SJCRH30 (cell line): Measurements from ENCODE around the gene PTPN12. TPM values are rescaled to one million over a fixed set of nuclear protein-coding genes. Genes with fewer than 3 reads are reported as not detected.
"Not testable (repeated sequence)": the region's sequence is repeated elsewhere in the genome, so short reads cannot be mapped to it uniquely, and the experiment has no call there.

Experiments
- DNase-seq, 2 experiments: peaks; one replicate each; pipeline ENCODE4 v3.0.0-alpha.2; 2015 to 2020
- H3K27ac ChIP-seq: fragments of 250-450 bp; sonication (Bioruptor Pico); 2 replicates; pipeline ENCODE4 v1.5.1; 2020; ENCODE audit warnings: mild to moderate bottlenecking, moderate library complexity
- H3K27me3 ChIP-seq: fragments of 250-450 bp; sonication (Bioruptor Pico); 2 replicates; pipeline ENCODE4 v1.5.1; 2020; ENCODE audit warnings: mild to moderate bottlenecking, moderate library complexity
- H3K36me3 ChIP-seq: fragments of 250-450 bp; sonication (Bioruptor Pico); 2 replicates; pipeline ENCODE4 v1.5.1; 2020; ENCODE audit warnings: mild to moderate bottlenecking, moderate library complexity
- H3K4me1 ChIP-seq: fragments of 250-450 bp; sonication (Bioruptor Pico); 2 replicates; pipeline ENCODE4 v1.5.1; 2020; ENCODE audit warnings: mild to moderate bottlenecking, moderate library complexity
- H3K4me3 ChIP-seq: fragments of 250-450 bp; sonication (Bioruptor Pico); 2 replicates; pipeline ENCODE4 v1.5.1; 2020; ENCODE audit warnings: mild to moderate bottlenecking, moderate library complexity
- H3K9me3 ChIP-seq: fragments of 250-450 bp; sonication (Bioruptor Pico); replicated peaks from 2 replicates; pipeline ENCODE4 v1.5.1; 2020; ENCODE audit warnings: mild to moderate bottlenecking, moderate library complexity
- total RNA-seq: library from RNA; depleted of rRNA; stranded (reverse); fragments of >200 nt; shearing (Covaris generic); gene quantifications from 2 replicates; pipeline ENCODE4 v1.2.3, GENCODE V29; 2014

Gene PTPN12
- total RNA-seq, 1 experiment from 2014 or later: 47.0 TPM

- Histone ChIP-seq H3K4me3 (no peak overlapping the region), H3K4me1 (peaks cover 4% of the 10 kb centered on the region; the same call in 1 of the 2 replicates), H3K27me3 (no peaks in the 10 kb centered on the region), H3K9me3 (no peaks in the 10 kb centered on the region; the same call in 1 of the 2 replicates), H3K36me3 (no peaks in the 10 kb centered on the region), H3K27ac (no peak overlapping the region)
- no peak for DNase-seq
These were observed 6.1 kb upstream of the PTPN12 start for GRCh38 chr7:77531038-77531437.

DNA sequence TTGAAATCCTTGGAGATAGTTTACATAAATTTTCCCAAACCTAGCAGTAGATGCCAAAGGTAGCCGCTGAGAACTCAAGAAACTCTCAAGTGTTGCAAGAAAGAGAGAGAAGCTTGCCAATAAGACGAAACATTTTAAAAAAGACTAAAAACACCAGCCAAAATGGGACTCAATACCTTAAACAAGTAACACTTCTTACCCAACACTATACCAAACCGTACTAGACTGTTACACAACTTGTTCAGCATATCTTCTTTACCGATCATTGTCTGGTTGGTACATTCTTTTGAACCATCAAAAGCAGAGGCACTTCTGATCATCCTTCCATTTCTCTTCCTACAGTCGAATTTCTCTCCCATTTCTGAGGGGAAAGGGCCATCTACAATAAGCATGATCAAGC lies 4.8 kb upstream of the PTPN12 start:
- Histone ChIP-seq H3K4me3 (no peak overlapping the region), H3K27me3 (no peaks in the 10 kb centered on the region), H3K9me3 (no peaks in the 10 kb centered on the region; the same call in 1 of the 2 replicates), H3K27ac (no peak overlapping the region), H3K4me1 (peaks cover 4% of the 10 kb centered on the region; the same call in 1 of the 2 replicates), H3K36me3 (no peaks in the 10 kb centered on the region)
- DNase-seq: no peak

DNA sequence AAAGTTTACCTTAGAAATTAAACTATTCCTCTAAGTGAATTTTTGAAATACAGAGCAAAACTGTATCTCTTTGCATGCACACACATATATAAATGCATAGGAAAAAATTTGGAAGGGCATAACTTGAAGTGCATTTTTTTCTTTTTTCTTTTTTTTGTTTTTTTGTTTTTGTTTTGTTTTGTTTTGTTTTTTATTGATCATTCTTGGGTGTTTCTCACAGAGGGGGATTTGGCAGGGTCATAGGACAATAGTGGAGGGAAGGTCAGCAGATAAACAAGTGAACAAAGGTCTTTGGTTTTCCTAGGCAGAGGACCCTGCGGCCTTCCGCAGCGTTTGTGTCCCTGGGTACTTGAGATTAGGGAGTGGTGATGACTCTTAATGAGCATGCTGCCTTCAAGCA lies 4.4 kb upstream of the PTPN12 start:
- H3K27me3 ChIP-seq, H3K4me1 ChIP-seq, H3K4me3 ChIP-seq, H3K27ac ChIP-seq, H3K36me3 ChIP-seq, DNase-seq, H3K9me3 ChIP-seq: not testable (repeated sequence)

- H3K4me3 ChIP-seq, H3K36me3 ChIP-seq, H3K27ac ChIP-seq, H3K9me3 ChIP-seq, H3K27me3 ChIP-seq, DNase-seq, H3K4me1 ChIP-seq: not testable (repeated sequence)
These were observed 3.0 kb upstream of the PTPN12 start for GRCh38 chr7:77534046-77534445.

DNA sequence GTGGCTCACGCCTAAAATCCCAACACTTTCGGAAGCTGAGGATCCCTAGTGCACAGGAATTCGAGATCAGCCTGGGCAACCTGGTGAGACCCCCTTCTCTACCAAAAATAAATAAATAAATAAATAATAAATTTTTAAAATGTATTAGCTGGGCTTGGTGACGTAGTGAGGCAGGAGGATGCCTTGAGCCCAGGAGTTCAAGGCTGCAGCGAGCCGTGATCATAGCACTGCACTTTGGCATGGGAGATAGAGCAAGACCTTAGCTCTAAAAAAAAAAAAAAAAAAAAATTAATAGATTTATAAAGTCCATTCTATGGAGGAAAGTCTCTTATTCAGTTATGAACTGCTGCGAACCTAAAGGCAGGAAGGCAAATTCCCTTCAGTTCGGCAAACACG lies 1.1 kb upstream of the PTPN12 start:
- Histone ChIP-seq H3K27ac (peak overlapping the region; percentile 55), H3K9me3 (no peaks in the 10 kb centered on the region), H3K27me3 (no peaks in the 10 kb centered on the region), H3K36me3 (peaks cover 6% of the 10 kb centered on the region), H3K4me1 (peaks cover 4% of the 10 kb centered on the region), H3K4me3 (peak overlapping the region; percentile 83)
- DNase-seq: no peak

- H3K36me3 ChIP-seq: peaks cover 6% of the 10 kb centered on the region
- peak overlapping the region; percentile 98 for H3K4me3 ChIP-seq
- no peaks in the 10 kb centered on the region for H3K27me3 ChIP-seq
These were observed 521 bp upstream of the PTPN12 start for GRCh38 chr7:77536413-77537135.

DNA sequence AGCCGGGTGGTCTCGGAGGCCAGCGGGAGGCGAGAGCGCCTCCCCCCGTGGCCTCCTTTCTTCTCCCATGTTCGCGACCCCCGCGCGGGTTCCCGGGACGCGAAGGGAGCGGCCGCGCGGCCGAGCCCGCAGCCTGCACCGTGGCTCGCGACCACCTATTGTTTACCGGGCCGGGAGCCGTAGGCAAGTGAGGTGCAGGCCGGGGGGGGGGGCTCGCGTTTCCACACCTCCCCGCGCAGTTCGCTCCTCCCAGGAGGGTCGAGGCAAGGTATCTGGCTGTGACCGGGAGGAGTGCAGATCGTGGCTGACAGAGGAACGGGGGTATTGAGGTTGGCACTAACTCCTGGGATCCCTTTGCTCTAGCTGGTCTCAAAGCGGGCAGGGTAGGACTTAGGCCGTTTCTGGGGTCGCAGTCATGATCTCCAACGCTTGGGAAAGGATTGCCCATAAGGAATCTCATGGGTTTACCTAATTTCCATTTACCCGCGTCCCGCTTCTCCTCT lies 734 bp downstream of the PTPN12 start:
- H3K36me3 ChIP-seq: peaks cover 6% of the 10 kb centered on the region
- H3K27ac ChIP-seq: peak overlapping the region; percentile 91
- no peaks in the 10 kb centered on the region for H3K9me3 ChIP-seq
- DNase-seq: peak; percentile 54 to 72
- H3K27me3 ChIP-seq: no peaks in the 10 kb centered on the region
- H3K4me3 ChIP-seq: peak overlapping the region; percentile 98
- H3K4me1 ChIP-seq: peaks cover 4% of the 10 kb centered on the region

More at GRCh38 chr7:77536413-77537135, 521 bp upstream of the PTPN12 start:
- peak; percentile 97 for DNase-seq
- H3K9me3 ChIP-seq: no peaks in the 10 kb centered on the region
- H3K4me1 ChIP-seq: peaks cover 4% of the 10 kb centered on the region
- peak overlapping the region; percentile 55 for H3K27ac ChIP-seq

DNA sequence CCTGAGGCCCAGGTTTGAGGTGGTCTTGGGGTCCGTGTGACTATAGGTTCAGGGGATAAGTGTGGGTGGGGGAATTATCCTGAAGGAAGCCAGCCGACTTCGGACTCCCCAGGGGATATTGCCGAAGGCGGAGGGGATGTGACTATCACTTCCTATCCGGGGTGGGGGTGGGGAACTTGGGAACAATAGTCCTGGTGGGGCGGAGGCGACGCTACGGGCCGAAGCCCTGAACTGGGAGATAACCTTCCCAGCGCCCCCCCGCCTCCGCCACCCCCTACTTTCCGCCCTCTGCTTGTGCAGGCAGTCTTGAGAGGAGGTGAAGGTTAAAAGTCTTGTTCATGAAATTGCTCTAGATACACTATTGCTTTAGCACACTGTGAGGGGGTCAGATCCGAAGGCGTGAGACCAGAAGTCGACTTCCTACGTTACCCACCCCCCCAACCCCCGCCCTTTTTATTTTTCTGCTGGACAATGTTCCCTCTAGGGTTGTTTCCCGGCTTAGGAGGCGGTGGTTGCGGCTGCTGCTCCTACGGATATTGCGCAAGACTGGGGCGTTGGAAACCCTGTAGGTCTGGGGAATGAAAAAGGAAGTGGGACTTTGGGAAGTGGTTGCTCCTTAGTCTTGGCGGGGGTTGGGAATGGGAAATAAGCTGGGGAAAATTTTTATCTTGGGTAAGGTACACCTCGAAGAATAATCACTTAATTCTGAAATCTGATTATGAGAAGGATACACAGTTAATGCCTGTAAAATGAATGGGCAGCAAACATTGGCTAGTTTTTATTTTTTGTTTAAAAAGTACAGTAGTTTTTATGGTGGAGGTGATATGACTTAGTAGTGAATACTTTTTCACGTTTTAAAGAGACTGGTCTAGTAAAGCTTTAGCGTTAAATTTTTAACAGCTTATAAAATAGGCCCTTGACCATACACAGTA lies 1.5 kb downstream of the PTPN12 start:
- DNase-seq: peak; percentile 91 to 95
- Histone ChIP-seq H3K27ac (peak overlapping the region; percentile 91), H3K4me1 (peaks cover 4% of the 10 kb centered on the region), H3K36me3 (peaks cover 7% of the 10 kb centered on the region), H3K4me3 (peak overlapping the region; percentile 98), H3K27me3 (no peaks in the 10 kb centered on the region), H3K9me3 (no peaks in the 10 kb centered on the region)

GRCh38 chr7:77540402-77540822 lies 3.3 kb downstream of the PTPN12 start:
- H3K27me3 ChIP-seq: no peaks in the 10 kb centered on the region
- H3K4me3 ChIP-seq: no peak overlapping the region
- peaks cover 4% of the 10 kb centered on the region for H3K4me1 ChIP-seq
- peaks cover 18% of the 10 kb centered on the region for H3K36me3 ChIP-seq
- no peaks in the 10 kb centered on the region; the same call in 1 of the 2 replicates for H3K9me3 ChIP-seq
- no peak for DNase-seq
- H3K27ac ChIP-seq: no peak overlapping the region

GRCh38 chr7:77540993-77541392 lies 3.9 kb downstream of the PTPN12 start:
- peaks cover 18% of the 10 kb centered on the region for H3K36me3 ChIP-seq
- not testable (repeated sequence) for H3K27me3 ChIP-seq, H3K4me1 ChIP-seq, H3K27ac ChIP-seq, H3K4me3 ChIP-seq, H3K9me3 ChIP-seq, DNase-seq

- no peak for DNase-seq
These were observed 5.3 kb downstream of the PTPN12 start for GRCh38 chr7:77542409-77542808.

GRCh38 chr7:77542895-77543294 lies 5.8 kb downstream of the PTPN12 start:
- Histone ChIP-seq H3K4me3 (no peak overlapping the region), H3K36me3 (peaks cover 22% of the 10 kb centered on the region), H3K9me3 (no peaks in the 10 kb centered on the region; the same call in 1 of the 2 replicates), H3K4me1 (no peaks in the 10 kb centered on the region; the same call in 1 of the 2 replicates), H3K27me3 (no peaks in the 10 kb centered on the region), H3K27ac (no peak overlapping the region)
- no peak for DNase-seq

More at GRCh38 chr7:77542409-77542808, 5.3 kb downstream of the PTPN12 start:
- Histone ChIP-seq H3K27ac (no peak overlapping the region), H3K36me3 (peaks cover 22% of the 10 kb centered on the region), H3K4me1 (no peaks in the 10 kb centered on the region; the same call in 1 of the 2 replicates), H3K4me3 (no peak overlapping the region), H3K9me3 (no peaks in the 10 kb centered on the region; the same call in 1 of the 2 replicates), H3K27me3 (no peaks in the 10 kb centered on the region)

DNA sequence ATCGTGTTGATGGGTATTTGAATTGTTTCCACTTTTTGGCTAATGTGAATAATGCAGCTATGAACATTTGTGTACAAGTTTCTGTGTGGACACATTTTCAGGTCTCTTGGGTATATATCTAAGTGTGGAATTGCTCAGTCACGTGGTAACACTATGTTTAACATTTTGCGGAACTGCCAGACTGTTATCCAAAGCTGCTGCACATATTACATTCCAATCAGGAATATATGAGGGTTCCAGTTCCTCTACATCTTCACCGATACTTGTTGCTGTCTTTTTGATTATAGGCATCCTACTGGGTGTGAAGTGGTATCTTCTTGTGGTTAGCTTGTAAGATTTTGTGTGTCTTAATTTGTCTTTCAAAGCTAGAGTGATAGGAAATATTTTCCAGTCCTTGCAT lies 6.8 kb downstream of the PTPN12 start:
- H3K36me3 ChIP-seq: peaks cover 27% of the 10 kb centered on the region
- H3K4me3 ChIP-seq: no peak overlapping the region
- DNase-seq: no peak
- H3K9me3 ChIP-seq: no peaks in the 10 kb centered on the region; the same call in 1 of the 2 replicates
- H3K27me3 ChIP-seq: no peaks in the 10 kb centered on the region
- H3K27ac ChIP-seq: no peak overlapping the region
- H3K4me1 ChIP-seq: no peaks in the 10 kb centered on the region; the same call in 1 of the 2 replicates

- Histone ChIP-seq H3K27me3 (no peaks in the 10 kb centered on the region), H3K36me3 (peaks cover 27% of the 10 kb centered on the region), H3K27ac (no peak overlapping the region), H3K4me3 (no peak overlapping the region), H3K4me1 (no peaks in the 10 kb centered on the region; the same call in 1 of the 2 replicates), H3K9me3 (no peaks in the 10 kb centered on the region; the same call in 1 of the 2 replicates)
- no peak for DNase-seq
These were observed 7.4 kb downstream of the PTPN12 start for GRCh38 chr7:77544518-77544917.

DNA sequence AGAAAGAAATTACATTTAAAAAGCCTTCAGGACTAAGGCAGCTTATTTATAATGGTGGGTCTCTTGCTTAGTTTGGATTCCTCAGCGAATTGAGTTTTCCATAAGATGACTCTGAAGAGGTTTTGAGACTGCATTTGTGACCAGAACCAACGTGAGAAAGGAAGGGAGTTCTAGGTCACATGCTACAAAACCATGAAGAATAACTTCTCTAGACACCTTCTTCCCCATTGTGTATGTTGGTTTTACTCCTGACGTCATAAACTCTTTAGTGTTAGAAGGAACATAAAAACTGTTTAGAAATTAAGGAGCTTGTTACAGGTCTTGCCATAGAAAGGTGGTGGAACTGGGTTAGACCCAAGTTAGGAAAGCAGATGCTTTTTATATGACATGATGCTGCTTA lies 11.1 kb downstream of the PTPN12 start:
- no peak overlapping the region for H3K4me3 ChIP-seq
- H3K27me3 ChIP-seq: no peaks in the 10 kb centered on the region
- DNase-seq: no peak

More for the DNA sequence above, 11.1 kb downstream of the PTPN12 start:
- H3K4me1 ChIP-seq: no peaks in the 10 kb centered on the region
- H3K9me3 ChIP-seq: no peaks in the 10 kb centered on the region; the same call in 1 of the 2 replicates
- no peak overlapping the region for H3K27ac ChIP-seq
- H3K36me3 ChIP-seq: peaks cover 44% of the 10 kb centered on the region
